Measurements from ENCODE around the gene ALMS1. TPM values are rescaled to one million over a fixed set of nuclear protein-coding genes. Genes with fewer than 3 reads are reported as not detected.

ALMS1 gene
- total and polyA plus RNA-seq, 2 donors (not counting 3 experiments of a cell fraction or from before 2014, with no cell fraction given): 5.7 to 15.4 TPM

GRCh38 chr2:73652348-73652747, 266.7 kb downstream of the ALMS1 start:
- Histone ChIP-seq H4K20me1 (replicated peaks; ENCODE audit: control insufficient read depth, extremely low read depth, insufficient read depth, low read length) (no peaks in the 10 kb centered on the region), H3K9ac (replicated peaks; ENCODE audit: extremely low read depth, insufficient read depth, low read length) (no peak overlapping the region), H3K36me3 (ENCODE audit: control insufficient read depth in 2 of 2, extremely low read depth in 1 of 2, insufficient read depth in 2 of 2, low read length in 2 of 2) (no peaks in the 10 kb centered on the region), H3K9me3 (replicated peaks; ENCODE audit: control insufficient read depth, insufficient read depth, low read length) (no peaks in the 10 kb centered on the region), H3K4me1 (ENCODE audit: control insufficient read depth, extremely low read depth, insufficient read depth, low read length) (no peaks in the 10 kb centered on the region), H3K4me2 (ENCODE audit: insufficient read depth, low read length) (no peak overlapping the region), H3K4me3 (replicated peaks in 1 of 3; ENCODE audit: insufficient read depth in 1 of 3, low read depth in 1 of 3, low read length in 3 of 3) (no peak overlapping the region), H3K27me3 (ENCODE audit: control insufficient read depth in 2 of 2, insufficient read depth in 2 of 2, low read length in 2 of 2) (peaks cover 5 to 11% of the 10 kb centered on the region in 2 experiments), H3K27ac (ENCODE audit: insufficient read depth, low read depth, low read length) (no peak overlapping the region), H3K9me1 (replicated peaks; ENCODE audit: control insufficient read depth, extremely low read depth, insufficient read depth, low read length) (no peaks in the 10 kb centered on the region), H3K79me2 (ENCODE audit: control insufficient read depth, insufficient read depth, low read length) (no peaks in the 10 kb centered on the region), H2AFZ (ENCODE audit: low read depth, low read length) (no peak overlapping the region)
- POLR2A ChIA-PET: no interaction called here
- TF ChIP-seq MYC (IDR thresholded peaks at IDR 0.05; ENCODE audit: low read depth, low read length) (no peak), EZH2 (IDR thresholded peaks at IDR 0.05; ENCODE audit: borderline replicate concordance, low read depth, low read length, severe bottlenecking) (no peak), FOS (IDR thresholded peaks at IDR 0.05; ENCODE audit: borderline replicate concordance, insufficient read depth, low read length) (no peak), POLR2A (IDR thresholded peaks at IDR 0.05; ENCODE audit: low read depth, low read length) (no peak), GATA2 (IDR thresholded peaks at IDR 0.05; ENCODE audit: insufficient read depth, insufficient read length, low read depth, low read length) (no peak), POLR2AphosphoS5 (IDR thresholded peaks at IDR 0.05; ENCODE audit: insufficient read depth, low read depth, low read length) (no peak), MAX (IDR thresholded peaks at IDR 0.05; ENCODE audit: insufficient read depth, insufficient read length) (no peak), JUN (IDR thresholded peaks at IDR 0.05; ENCODE audit: borderline replicate concordance, insufficient read depth, insufficient read length, low read depth) (no peak)
- TF ChIP-seq, protein P1, sequence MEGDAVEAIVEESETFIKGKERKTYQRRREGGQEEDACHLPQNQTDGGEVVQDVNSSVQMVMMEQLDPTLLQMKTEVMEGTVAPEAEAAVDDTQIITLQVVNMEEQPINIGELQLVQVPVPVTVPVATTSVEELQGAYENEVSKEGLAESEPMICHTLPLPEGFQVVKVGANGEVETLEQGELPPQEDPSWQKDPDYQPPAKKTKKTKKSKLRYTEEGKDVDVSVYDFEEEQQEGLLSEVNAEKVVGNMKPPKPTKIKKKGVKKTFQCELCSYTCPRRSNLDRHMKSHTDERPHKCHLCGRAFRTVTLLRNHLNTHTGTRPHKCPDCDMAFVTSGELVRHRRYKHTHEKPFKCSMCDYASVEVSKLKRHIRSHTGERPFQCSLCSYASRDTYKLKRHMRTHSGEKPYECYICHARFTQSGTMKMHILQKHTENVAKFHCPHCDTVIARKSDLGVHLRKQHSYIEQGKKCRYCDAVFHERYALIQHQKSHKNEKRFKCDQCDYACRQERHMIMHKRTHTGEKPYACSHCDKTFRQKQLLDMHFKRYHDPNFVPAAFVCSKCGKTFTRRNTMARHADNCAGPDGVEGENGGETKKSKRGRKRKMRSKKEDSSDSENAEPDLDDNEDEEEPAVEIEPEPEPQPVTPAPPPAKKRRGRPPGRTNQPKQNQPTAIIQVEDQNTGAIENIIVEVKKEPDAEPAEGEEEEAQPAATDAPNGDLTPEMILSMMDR (IDR thresholded peaks at IDR 0.05; ENCODE audit: extremely low read depth in 1 of 2, insufficient read depth in 1 of 2, low read depth in 1 of 2, low read length in 2 of 2): no peak
- dilution Hi-C loops (cut with MboI; ENCODE audit: extremely low pct_ligation_motif_present, low sequenced_read_pairs): no loop called here
- FAIRE-seq: no peak
- BruUV-seq (replicated peaks): no TSS peak
- CTCF ChIA-PET: no interaction called here
- intact Hi-C loops (cut with micrococcal nuclease): no loop called here
- DNase-seq (ENCODE audit: low read depth, low spot score): no peak
